WTC11 (cell line): Measurements from ENCODE around the gene CHDH. TPM values are rescaled to one million over a fixed set of nuclear protein-coding genes. Genes with fewer than 3 reads are reported as not detected.

Source experiments
- ATAC-seq: fragments of 200-7000 bp; cut with Tn5 transposase; 2 replicates; pipeline ENCODE4 v1.10.0; 2021; ENCODE audit warnings: mild to moderate bottlenecking, moderate library complexity
- CTCF ChIA-PET: fragments of 300-600 bp; sonication (Branson Sonifier 250); formaldehyde crosslinking; loops from one replicate; lab custom pipeline; 2021; ENCODE audit warnings: antibody characterized with exemption; lab: Charles Lee
- POLR2A ChIA-PET: fragments of 350-600 bp; sonication (Branson Sonifier 250); formaldehyde crosslinking; loops from one replicate; lab custom pipeline; 2021; ENCODE audit warnings: antibody characterized with exemption; lab: Charles Lee
- DNase-seq: peaks from one replicate; pipeline ENCODE4 v3.0.0; 2021; ENCODE audit warnings: low spot score
- H3K27ac Mint-ChIP-seq: 2 replicates; pipeline ENCODE4 v1.8.0; 2021; ENCODE audit warnings: mixed read lengths
- H3K27me3 Mint-ChIP-seq: 2 replicates; pipeline ENCODE4 v1.8.0; 2021; ENCODE audit warnings: low read depth, mild to moderate bottlenecking, moderate library complexity, mixed read lengths
- H3K36me3 Mint-ChIP-seq: 2 replicates; pipeline ENCODE4 v1.8.0; 2021; ENCODE audit warnings: mixed read lengths
- H3K4me1 Mint-ChIP-seq: 2 replicates; pipeline ENCODE4 v1.8.0; 2022; ENCODE audit warnings: mixed read lengths
- H3K4me3 Mint-ChIP-seq: 2 replicates; pipeline ENCODE4 v1.8.0; 2021; ENCODE audit warnings: mild to moderate bottlenecking, moderate library complexity, mixed read lengths
- H3K9me3 Mint-ChIP-seq: 2 replicates; pipeline ENCODE4 v1.8.0; 2021; ENCODE audit warnings: mixed read lengths
- CDX4 ChIP-seq: fragments of 250-450 bp; sonication (Bioruptor Pico); IDR thresholded peaks from 2 replicates; pipeline ENCODE4 v1.9.0; 2021; ENCODE audit warnings: moderate library complexity, mild to moderate bottlenecking, inconsistent platforms, borderline replicate concordance
- CREB1 ChIP-seq: sonication (generic); formaldehyde crosslinking; IDR thresholded peaks from 2 replicates; pipeline ENCODE4 v1.8.0; 2023; ENCODE audit warnings: mild to moderate bottlenecking, missing genetic modification reagents
- E2F1 ChIP-seq: sonication (generic); formaldehyde crosslinking; IDR thresholded peaks from 2 replicates; pipeline ENCODE4 v1.8.0; 2022; ENCODE audit warnings: mild to moderate bottlenecking, missing genetic modification reagents
- EMX1 ChIP-seq: fragments of 250-450 bp; sonication (Bioruptor Pico); IDR thresholded peaks from 2 replicates; pipeline ENCODE4 v1.8.0; 2021; ENCODE audit warnings: mild to moderate bottlenecking
- FOXJ3 ChIP-seq: sonication (generic); formaldehyde crosslinking; IDR thresholded peaks from 2 replicates; pipeline ENCODE4 v1.9.0; 2021; ENCODE audit warnings: missing genetic modification reagents, mild to moderate bottlenecking, borderline replicate concordance
- HMGXB4 ChIP-seq: sonication (generic); formaldehyde crosslinking; IDR thresholded peaks from 2 replicates; pipeline ENCODE4 v1.8.1; 2023; ENCODE audit warnings: mild to moderate bottlenecking, moderate library complexity, missing genetic modification reagents
- NFE2L1 ChIP-seq: sonication (generic); formaldehyde crosslinking; IDR thresholded peaks from 2 replicates; pipeline ENCODE4 v1.8.1; 2023; ENCODE audit warnings: missing genetic modification reagents
- PRDM15 ChIP-seq: sonication (generic); formaldehyde crosslinking; IDR thresholded peaks from 2 replicates; pipeline ENCODE4 v1.8.0; 2022; ENCODE audit warnings: missing genetic modification reagents
- SOX15 ChIP-seq: fragments of 250-450 bp; sonication (Bioruptor Pico); IDR thresholded peaks from 2 replicates; pipeline ENCODE4 v1.9.0; 2021; ENCODE audit warnings: mild to moderate bottlenecking
- STAT6 ChIP-seq: sonication (generic); formaldehyde crosslinking; conservative IDR thresholded peaks from 2 replicates; pipeline ENCODE4 v1.8.1; 2023; ENCODE audit warnings: mild to moderate bottlenecking, low read depth, missing genetic modification reagents, moderate library complexity
- TP53 ChIP-seq: sonication (generic); formaldehyde crosslinking; IDR thresholded peaks from 2 replicates; pipeline ENCODE4 v1.8.1; 2023; ENCODE audit warnings: mild to moderate bottlenecking, missing genetic modification reagents
- ZBTB43 ChIP-seq: sonication (generic); formaldehyde crosslinking; IDR thresholded peaks from 2 replicates; pipeline ENCODE4 v1.8.1; 2023; ENCODE audit warnings: mild to moderate bottlenecking, missing genetic modification reagents
- ZNF138 ChIP-seq: sonication (generic); formaldehyde crosslinking; conservative IDR thresholded peaks from 2 replicates; pipeline ENCODE4 v1.8.1; 2022; ENCODE audit warnings: mild to moderate bottlenecking, moderate library complexity, missing genetic modification reagents
- ZNF671 ChIP-seq: fragments of 250-450 bp; sonication (Bioruptor Pico); IDR thresholded peaks from 2 replicates; pipeline ENCODE4 v1.8.0; 2021; ENCODE audit warnings: mild to moderate bottlenecking
- total RNA-seq: library from RNA; stranded (reverse); gene quantifications from 3 replicates; pipeline ENCODE4 v1.2.3, GENCODE V29; 2021

CHDH gene
- total RNA-seq, 1 experiment from 2014 or later: 11.7 TPM

- no peak for TF ChIP-seq E2F1 (CRISPR knock-in tag)
- TF ChIP-seq ZBTB43 (CRISPR knock-in tag): no peak
- TF ChIP-seq CDX4 (CRISPR knock-in tag): no peak
- TF ChIP-seq EMX1 (CRISPR knock-in tag): no peak
- TF ChIP-seq CREB1: no peak
- TF ChIP-seq NFE2L1: no peak
- TF ChIP-seq ZNF671 (CRISPR knock-in tag): no peak
- no peak for TF ChIP-seq STAT6
- no peak for TF ChIP-seq ZNF138 (CRISPR knock-in tag)
- no peak for TF ChIP-seq TP53
- TF ChIP-seq HMGXB4: no peak
Measured at GRCh38 chr3:53888232-53888631, 42.0 kb upstream of the CHDH start (continued).

- no peak for TF ChIP-seq FOXJ3 (CRISPR knock-in tag)
- no peak for TF ChIP-seq PRDM15 (CRISPR knock-in tag)
- no peak for TF ChIP-seq SOX15 (CRISPR knock-in tag)
- TF ChIP-seq CDX4 (CRISPR knock-in tag): no peak
- ATAC-seq (no peak), DNase-seq (no peak)
- no peaks in the 10 kb centered on the region for H3K9me3 Mint-ChIP-seq
- CTCF ChIA-PET: no interaction called here
- H3K36me3 Mint-ChIP-seq: peaks cover 23% of the 10 kb centered on the region
- H3K4me3 Mint-ChIP-seq: no peak overlapping the region
- H3K27me3 Mint-ChIP-seq: no peaks in the 10 kb centered on the region
- no peak overlapping the region for H3K27ac Mint-ChIP-seq
- H3K4me1 Mint-ChIP-seq: peaks cover 18% of the 10 kb centered on the region
- POLR2A ChIA-PET: no interaction called here
Measured at GRCh38 chr3:53887446-53887845, 41.2 kb upstream of the CHDH start.
